GM21423 (cell line): ENCODE results near the gene ARMH4.

Experiments
- ATAC-seq: cut with Tn5 transposase; IDR thresholded peaks from one replicate; pipeline ENCODE4 v1.9.1; 2021; ENCODE audit warnings: mild to moderate bottlenecking, moderate library complexity; ENCODE audit not compliant: unreplicated experiment

Gene ARMH4

DNA sequence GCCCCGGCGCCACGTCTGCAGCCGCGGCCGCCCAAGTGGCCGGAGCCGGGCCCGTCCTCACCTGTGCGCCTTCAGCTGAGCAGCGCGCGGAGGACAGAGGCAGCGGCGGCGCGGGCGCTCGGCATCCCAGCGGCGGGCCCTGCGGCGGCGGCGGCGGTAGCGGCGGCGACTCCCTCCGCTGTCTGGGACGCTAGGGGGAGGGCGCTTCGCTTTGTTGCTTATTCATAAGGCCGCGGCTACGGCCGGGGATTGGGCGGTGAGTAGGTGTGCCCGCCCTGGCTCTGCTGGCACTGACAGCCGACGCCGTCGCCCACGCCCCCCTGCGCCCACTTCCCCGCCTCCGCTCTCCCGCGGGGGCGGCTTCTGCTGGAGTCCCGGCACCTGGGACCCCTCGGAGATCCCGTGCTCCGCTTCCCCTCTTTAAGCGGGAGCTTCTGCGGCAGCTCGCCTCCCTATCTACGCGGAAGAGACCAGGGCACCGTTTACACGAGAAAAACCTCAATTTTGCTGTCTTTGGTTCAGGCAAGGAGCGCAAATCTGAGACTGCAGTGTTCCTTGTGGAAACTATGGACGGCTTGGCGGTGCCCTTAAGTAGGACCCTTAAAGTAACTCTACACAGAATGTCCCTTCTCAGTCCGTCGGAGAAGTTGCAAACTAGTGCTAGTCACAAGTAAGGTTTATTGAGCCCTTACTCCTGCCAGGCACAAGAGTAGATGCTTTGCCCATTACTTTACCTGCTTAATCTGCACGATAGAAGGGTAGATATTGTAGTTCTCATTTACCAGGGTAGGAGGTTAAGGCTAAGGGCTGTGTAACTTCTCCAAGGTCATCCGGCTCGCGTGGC lies at the start of gene ARMH4:
TSS of gene ARMH4 (minus strand) at position 200 of the 844 bp plus-strand sequence. CDS start 12,855 bp downstream, outside the sequence.
- peak; percentile 95 for ATAC-seq

DNA sequence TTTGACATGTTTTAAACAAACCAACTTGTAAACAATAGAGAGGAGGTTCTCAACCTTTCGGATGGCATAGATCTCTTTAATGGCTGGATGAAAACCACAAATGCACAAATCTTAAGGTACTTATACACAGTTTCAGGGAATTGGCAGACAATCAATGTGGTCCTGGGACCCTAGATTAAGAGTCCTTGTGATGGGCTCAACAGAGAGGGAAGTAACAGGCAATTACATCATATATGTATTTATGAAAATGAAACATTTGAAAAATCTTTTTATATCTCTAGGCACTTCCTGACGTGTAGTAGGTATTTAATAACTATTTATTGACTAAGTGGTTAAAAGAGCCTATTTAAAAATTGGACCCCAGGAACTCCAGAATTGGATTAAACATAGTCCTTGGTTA lies 48.8 kb upstream of the ARMH4 start:
- no peak for ATAC-seq

DNA sequence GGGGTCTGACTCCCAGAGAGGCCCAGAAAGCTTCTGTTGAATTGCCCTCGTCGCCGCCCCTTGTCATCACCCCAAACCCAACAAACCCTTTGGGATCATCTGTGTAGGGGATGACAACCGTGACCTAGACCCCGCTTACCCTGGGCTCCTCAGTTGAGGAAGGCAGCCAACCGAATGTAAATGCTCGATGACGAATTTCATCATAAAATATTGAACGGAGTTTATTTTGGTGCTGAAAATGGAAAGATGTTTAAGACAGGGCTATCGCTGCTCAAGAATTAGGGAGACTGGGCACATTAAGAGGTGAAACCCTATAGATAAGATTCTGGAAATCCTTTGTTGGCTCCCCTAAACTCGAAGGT lies 48.4 kb upstream of the ARMH4 start:
- peak; percentile 5 for ATAC-seq

DNA sequence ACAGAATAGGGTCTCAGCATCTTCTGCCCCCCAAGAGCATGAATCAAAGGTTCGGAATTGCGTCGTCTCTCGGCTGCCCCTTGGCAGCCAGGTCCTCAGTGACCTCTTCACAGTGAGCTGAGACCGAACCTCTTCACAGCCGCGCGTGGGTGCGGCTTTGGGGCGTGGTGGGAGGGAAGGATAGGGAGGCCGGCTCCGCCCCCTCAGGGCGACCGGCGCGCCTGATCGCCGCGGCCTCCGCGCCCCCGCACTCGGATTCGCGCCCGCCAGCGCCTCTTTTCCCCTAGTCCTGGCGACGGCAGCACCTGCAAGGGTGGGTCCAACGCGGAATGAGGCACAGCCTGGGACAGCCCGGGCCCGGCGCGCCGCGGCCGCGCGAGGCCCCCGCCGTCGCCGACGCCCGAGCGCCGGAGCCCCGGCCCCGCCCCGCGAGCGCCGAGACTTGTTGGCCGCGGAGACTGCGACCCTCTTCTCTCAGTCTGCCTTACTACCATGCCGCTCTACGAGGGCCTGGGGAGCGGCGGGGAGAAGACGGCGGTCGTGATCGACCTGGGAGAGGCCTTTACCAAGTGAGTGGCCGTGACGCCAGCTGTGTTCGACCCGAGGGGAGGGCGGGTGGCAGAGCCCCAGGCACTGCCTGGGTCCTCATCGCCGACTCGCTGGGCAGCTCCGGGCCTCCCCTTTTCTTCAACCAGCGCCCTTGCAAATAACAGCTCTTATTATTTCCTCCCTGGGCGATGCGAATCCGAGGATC lies 47.9 kb upstream of the ARMH4 start, which contains the start of gene ACTR10:
TSS of gene ACTR10 (plus strand) at position 424 of the 754 bp plus-strand sequence. CDS start at position 493, 69 bp downstream.
- ATAC-seq, result peak; percentile 93

- no peak for ATAC-seq
Observed at GRCh38 chr14:58198086-58198485, 46.1 kb upstream of the ARMH4 start.

DNA sequence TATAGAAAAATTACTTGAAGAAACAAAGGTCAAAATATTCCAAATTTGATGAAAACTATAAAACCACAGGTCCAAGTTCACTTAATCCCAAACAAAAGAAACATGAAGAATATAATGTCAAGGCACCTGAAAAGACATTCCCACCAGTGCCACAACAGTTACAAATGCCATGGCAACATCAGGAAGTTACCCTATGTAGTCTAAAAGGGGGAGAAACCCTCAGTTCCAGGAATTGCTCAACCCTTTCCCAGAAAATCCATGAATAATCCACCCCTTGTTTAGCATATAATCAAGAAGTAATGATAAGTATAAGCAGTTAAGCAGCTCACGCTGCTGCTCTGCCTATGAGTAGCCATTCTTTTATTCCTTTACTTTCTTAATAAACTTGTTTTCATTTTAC lies 44.2 kb upstream of the ARMH4 start:
- ATAC-seq, result no peak

DNA sequence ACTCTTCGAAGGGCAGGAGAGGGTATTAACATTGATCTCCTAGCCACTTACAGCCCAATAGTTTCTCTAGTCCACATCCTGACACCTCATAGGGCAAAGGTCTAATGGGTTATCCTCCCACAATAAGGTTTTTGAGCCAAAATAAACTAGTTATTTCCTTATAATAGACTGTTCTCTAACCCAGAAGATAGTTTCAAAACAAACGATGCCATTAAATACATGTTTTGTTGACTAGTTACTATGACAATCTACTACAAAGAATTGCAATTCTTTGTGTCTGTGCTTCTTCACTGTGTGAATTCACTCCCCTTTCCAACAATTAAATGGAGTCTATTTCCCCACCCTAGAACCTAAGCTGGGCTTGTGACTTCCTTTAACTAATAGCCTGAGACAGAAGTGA lies 41.5 kb upstream of the ARMH4 start:
- ATAC-seq, result no peak

GRCh38 chr14:58191763-58192601 lies 40.0 kb upstream of the ARMH4 start:
- no peak for ATAC-seq

DNA sequence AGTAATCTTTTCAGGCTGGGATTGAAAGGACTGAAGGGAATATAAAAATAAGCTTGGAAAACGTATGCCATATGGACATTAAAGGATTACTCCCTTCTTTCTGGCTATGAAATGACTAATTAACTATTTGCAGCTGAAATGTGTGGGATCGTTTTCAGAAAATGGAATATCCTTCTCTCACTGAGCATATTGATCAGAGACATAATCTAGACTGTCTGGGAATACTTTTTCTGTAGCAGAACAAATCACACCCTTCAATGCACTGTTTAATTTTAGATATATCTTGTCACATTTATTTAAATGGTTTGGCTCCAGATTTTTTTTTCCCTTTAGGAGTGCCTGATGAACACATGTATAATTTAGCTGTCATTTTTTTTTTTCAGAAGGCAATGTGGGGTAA lies 37.2 kb upstream of the ARMH4 start:
- no peak for ATAC-seq

DNA sequence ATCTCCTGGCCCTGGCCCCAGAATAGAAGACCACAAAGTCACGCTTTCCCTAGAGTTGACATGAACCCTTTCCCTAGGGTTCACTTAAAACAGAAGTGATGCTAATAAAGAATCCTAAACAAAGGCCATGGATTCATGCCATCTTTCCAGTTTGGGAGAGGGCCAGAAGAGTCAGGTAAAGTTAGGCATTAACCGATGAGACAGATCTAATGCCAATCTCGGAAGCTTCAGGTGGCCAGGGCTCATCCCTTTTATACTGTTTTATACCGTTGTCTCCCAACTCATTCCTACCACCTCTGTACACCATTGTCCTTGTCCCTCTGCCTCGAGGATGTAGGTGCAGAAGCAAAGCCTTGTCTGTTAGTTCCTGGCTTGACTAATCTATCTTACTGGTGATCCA lies 25.1 kb upstream of the ARMH4 start:
- no peak for ATAC-seq

DNA sequence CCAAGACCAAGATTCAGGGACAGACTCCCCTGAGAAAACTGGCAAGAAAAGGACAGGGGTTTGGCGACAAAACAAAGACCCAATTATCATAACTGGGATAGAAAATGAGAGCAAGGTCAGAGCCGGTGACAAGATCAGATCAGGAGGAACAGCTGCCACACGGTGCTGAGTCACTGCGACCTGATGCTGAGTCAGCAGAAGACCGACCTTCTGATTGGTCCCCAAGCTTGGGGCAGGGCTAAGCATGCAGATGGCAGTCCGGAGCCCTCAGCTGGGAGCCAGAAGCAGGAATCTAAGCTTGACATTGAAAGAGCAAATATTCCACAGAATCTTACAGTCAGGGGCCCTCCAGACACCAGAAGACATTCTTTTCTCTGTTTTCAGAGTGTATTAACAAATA lies 19.1 kb upstream of the ARMH4 start:
- ATAC-seq, result peak; percentile 95

GRCh38 chr14:58167891-58168290 lies 15.9 kb upstream of the ARMH4 start:
- no peak for ATAC-seq

- no peak for ATAC-seq
Observed at GRCh38 chr14:58167057-58167456, 15.0 kb upstream of the ARMH4 start.

DNA sequence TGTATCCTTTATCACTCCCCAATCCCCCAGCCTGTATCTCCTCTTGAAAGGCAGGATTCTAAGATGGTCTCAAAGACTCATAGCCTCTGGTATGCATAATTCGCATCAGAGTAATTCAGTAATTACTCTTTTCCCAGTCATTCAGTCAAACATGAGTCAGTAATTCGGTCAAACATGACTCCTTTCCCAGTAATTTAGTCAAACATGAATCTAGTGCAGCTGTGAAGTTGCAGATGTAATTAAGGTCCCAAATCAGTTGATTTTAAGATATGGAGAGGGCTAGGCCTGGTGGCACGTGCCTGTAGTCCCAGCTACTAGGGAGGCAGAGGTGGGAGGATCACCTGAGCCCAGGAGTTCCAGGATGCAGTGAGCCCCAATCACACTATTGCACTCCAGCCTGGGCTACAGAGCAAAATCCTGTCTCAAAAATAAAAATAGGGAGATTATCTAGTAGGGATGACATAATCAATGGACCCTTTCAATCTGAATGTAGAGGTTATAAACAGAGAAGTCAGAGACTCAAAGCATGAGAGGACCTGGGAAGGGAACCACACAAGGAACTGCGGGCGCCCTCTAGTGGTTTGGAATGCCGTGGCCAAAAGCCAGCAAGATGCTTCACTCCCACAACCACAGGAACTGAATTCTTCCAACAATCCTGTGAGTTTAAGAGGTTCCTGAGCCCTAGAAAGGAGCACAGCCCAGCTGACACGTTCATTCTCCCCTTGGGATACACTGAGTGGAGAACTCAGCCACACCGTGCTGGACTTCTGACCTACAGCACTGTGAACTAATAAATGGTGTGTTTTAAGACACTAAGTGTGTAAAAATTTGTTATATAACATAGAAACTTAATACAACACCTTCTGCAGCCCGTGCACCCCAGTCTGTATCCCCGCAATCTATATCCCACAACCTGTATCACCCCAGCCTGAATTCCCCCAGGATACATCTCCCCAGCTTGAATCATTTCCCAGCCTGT lies 14.3 kb upstream of the ARMH4 start:
- no peak for ATAC-seq

- ATAC-seq, result no peak
Observed at GRCh38 chr14:58160561-58160960, 8.5 kb upstream of the ARMH4 start.

- no peak for ATAC-seq
Observed at GRCh38 chr14:58151133-58152013, 640 bp downstream of the ARMH4 start.

DNA sequence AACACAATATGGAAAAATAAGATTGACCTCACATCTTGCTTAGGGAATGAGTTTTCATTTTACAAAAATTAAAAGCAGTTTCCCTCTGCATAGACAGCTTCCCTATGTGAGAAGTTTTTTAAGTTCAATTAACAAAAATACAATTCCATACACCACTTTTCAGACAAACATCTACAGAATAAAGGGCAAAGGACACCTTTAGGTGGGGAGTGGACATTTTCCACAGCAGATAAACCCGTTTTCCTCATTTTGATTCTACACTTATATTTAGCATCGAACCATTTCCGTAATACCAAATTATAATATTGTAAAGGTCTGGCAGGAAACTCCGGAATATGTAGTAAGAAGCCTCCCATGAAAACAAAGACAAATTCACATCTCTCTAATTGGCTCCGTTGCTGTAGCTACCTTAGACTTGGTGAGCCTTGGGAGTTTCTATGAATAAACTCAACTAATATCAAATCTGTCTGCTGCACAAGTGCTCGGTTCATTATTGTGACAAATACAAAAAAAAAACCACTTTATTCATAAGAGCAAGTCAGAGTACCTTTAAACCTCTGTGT lies 1.7 kb downstream of the ARMH4 start:
- no peak for ATAC-seq

DNA sequence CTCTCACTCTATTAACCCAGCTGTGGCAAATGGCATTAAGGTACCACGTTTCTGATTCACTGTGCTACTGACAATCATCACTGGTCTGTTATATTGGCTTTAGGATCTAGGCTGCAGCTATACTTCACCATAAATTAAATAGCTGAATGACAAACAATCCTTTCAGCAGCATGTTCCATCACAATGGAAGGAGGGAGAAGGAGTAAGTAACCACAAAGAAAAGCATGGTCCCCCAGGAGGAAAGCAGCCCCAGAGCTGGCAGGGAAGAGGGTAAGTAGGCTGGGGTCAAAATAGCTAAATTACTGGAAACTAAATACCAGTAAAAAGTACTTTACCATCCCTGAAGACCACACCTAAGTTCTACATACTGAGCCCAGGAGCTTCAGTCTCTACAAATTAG lies 2.8 kb downstream of the ARMH4 start:
- no peak for ATAC-seq

GRCh38 chr14:58146399-58146798 lies 5.6 kb downstream of the ARMH4 start:
- ATAC-seq, result no peak
